WTC11 (cell line): ENCODE measurements around the gene RAC2. TPM values are rescaled to one million over a fixed set of nuclear protein-coding genes. Genes with fewer than 3 reads are reported as not detected.

ENCODE experiments used
- ATAC-seq: fragments of 200-7000 bp; cut with Tn5 transposase; 2 replicates; pipeline ENCODE4 v1.10.0; 2021; ENCODE audit warnings: mild to moderate bottlenecking, moderate library complexity
- CTCF ChIA-PET: fragments of 300-600 bp; sonication (Branson Sonifier 250); formaldehyde crosslinking; loops from one replicate; lab custom pipeline; 2021; ENCODE audit warnings: antibody characterized with exemption; lab: Charles Lee
- POLR2A ChIA-PET: fragments of 350-600 bp; sonication (Branson Sonifier 250); formaldehyde crosslinking; loops from one replicate; lab custom pipeline; 2021; ENCODE audit warnings: antibody characterized with exemption; lab: Charles Lee
- DNase-seq: peaks from one replicate; pipeline ENCODE4 v3.0.0; 2021; ENCODE audit warnings: low spot score
- H3K27ac Mint-ChIP-seq: 2 replicates; pipeline ENCODE4 v1.8.0; 2021; ENCODE audit warnings: mixed read lengths
- H3K27me3 Mint-ChIP-seq: 2 replicates; pipeline ENCODE4 v1.8.0; 2021; ENCODE audit warnings: low read depth, mild to moderate bottlenecking, moderate library complexity, mixed read lengths
- H3K36me3 Mint-ChIP-seq: 2 replicates; pipeline ENCODE4 v1.8.0; 2021; ENCODE audit warnings: mixed read lengths
- H3K4me1 Mint-ChIP-seq: 2 replicates; pipeline ENCODE4 v1.8.0; 2022; ENCODE audit warnings: mixed read lengths
- H3K4me3 Mint-ChIP-seq: 2 replicates; pipeline ENCODE4 v1.8.0; 2021; ENCODE audit warnings: mild to moderate bottlenecking, moderate library complexity, mixed read lengths
- H3K9me3 Mint-ChIP-seq: 2 replicates; pipeline ENCODE4 v1.8.0; 2021; ENCODE audit warnings: mixed read lengths
- AFF4 ChIP-seq: sonication (generic); formaldehyde crosslinking; IDR thresholded peaks from 2 replicates; pipeline ENCODE4 v1.8.1; 2023; ENCODE audit warnings: mild to moderate bottlenecking, missing genetic modification reagents, borderline replicate concordance
- AR ChIP-seq: fragments of 250-450 bp; sonication (Bioruptor Pico); IDR thresholded peaks from 2 replicates; pipeline ENCODE4 v1.9.0; 2021; ENCODE audit warnings: mild to moderate bottlenecking
- ATF6 ChIP-seq: sonication (generic); formaldehyde crosslinking; IDR thresholded peaks from 2 replicates; pipeline ENCODE4 v1.8.1; 2023; ENCODE audit warnings: mild to moderate bottlenecking, missing genetic modification reagents
- CBFB ChIP-seq: sonication (generic); formaldehyde crosslinking; IDR thresholded peaks from 2 replicates; pipeline ENCODE4 v1.8.1; 2022; ENCODE audit warnings: mild to moderate bottlenecking, low read depth, missing genetic modification reagents
- CREM ChIP-seq: sonication (generic); formaldehyde crosslinking; IDR thresholded peaks from 2 replicates; pipeline ENCODE4 v1.8.1; 2022; ENCODE audit warnings: mild to moderate bottlenecking, missing genetic modification reagents, moderate library complexity
- CTCF ChIP-seq: fragments of 200-600 bp; IDR thresholded peaks from 2 replicates; pipeline ENCODE4 v1.8.0; 2022; ENCODE audit warnings: antibody characterized with exemption
- KAT7 ChIP-seq: sonication (generic); formaldehyde crosslinking; IDR thresholded peaks from 2 replicates; pipeline ENCODE4 v1.8.1; 2023; ENCODE audit warnings: missing genetic modification reagents, mild to moderate bottlenecking, borderline replicate concordance
- MLX ChIP-seq: sonication (generic); formaldehyde crosslinking; IDR thresholded peaks from 2 replicates; pipeline ENCODE4 v1.8.1; 2023; ENCODE audit warnings: mild to moderate bottlenecking, missing genetic modification reagents, moderate library complexity
- MYBL2 ChIP-seq: sonication (generic); formaldehyde crosslinking; IDR thresholded peaks from 2 replicates; pipeline ENCODE4 v1.8.1; 2023; ENCODE audit warnings: mild to moderate bottlenecking, moderate library complexity, missing genetic modification reagents
- NR1H2 ChIP-seq: sonication (generic); formaldehyde crosslinking; IDR thresholded peaks from 2 replicates; pipeline ENCODE4 v1.9.0; 2021; ENCODE audit warnings: mild to moderate bottlenecking, moderate library complexity, missing genetic modification reagents
- SMAD4 ChIP-seq: sonication (generic); formaldehyde crosslinking; IDR thresholded peaks from 2 replicates; pipeline ENCODE4 v1.8.0; 2022; ENCODE audit warnings: mild to moderate bottlenecking, missing genetic modification reagents
- SOX15 ChIP-seq: fragments of 250-450 bp; sonication (Bioruptor Pico); IDR thresholded peaks from 2 replicates; pipeline ENCODE4 v1.9.0; 2021; ENCODE audit warnings: mild to moderate bottlenecking
- SP1 ChIP-seq: sonication (generic); formaldehyde crosslinking; conservative IDR thresholded peaks from 2 replicates; pipeline ENCODE4 v1.8.1; 2022; ENCODE audit warnings: missing genetic modification reagents
- TP53 ChIP-seq: sonication (generic); formaldehyde crosslinking; IDR thresholded peaks from 2 replicates; pipeline ENCODE4 v1.8.1; 2023; ENCODE audit warnings: mild to moderate bottlenecking, missing genetic modification reagents
- USF2 ChIP-seq: sonication (generic); formaldehyde crosslinking; IDR thresholded peaks from 2 replicates; pipeline ENCODE4 v1.8.1; 2023; ENCODE audit warnings: mild to moderate bottlenecking, missing genetic modification reagents, moderate library complexity
- ZNF219 ChIP-seq: sonication (generic); formaldehyde crosslinking; IDR thresholded peaks from 2 replicates; pipeline ENCODE4 v1.8.0; 2023; ENCODE audit warnings: missing genetic modification reagents, mild to moderate bottlenecking, borderline replicate concordance
- ZNF671 ChIP-seq: fragments of 250-450 bp; sonication (Bioruptor Pico); IDR thresholded peaks from 2 replicates; pipeline ENCODE4 v1.8.0; 2021; ENCODE audit warnings: mild to moderate bottlenecking
- total RNA-seq: library from RNA; stranded (reverse); gene quantifications from 3 replicates; pipeline ENCODE4 v1.2.3, GENCODE V29; 2021

The RAC2 gene
- total RNA-seq, 1 experiment from 2014 or later, result 3.6 TPM

GRCh38 chr22:37228106-37229011 lies 15.7 kb downstream of the RAC2 start:
- Mint-ChIP-seq H3K36me3 (no peaks in the 10 kb centered on the region), H3K9me3 (no peaks in the 10 kb centered on the region), H3K27ac (no peak overlapping the region), H3K4me3 (no peak overlapping the region), H3K27me3 (no peaks in the 10 kb centered on the region; the same call in 1 of the 2 replicates), H3K4me1 (no peaks in the 10 kb centered on the region; the same call in 1 of the 2 replicates)
- ATAC-seq, result no peak
- POLR2A ChIA-PET, result no interaction called here
- DNase-seq, result no peak
- CTCF ChIA-PET, result interaction anchor here (1.4 to 1.6 kb wide), 4 partner anchors 10 to 31 kb away, joined by 3 to 15 read pairs (median 6); no protein-coding TSS in a partner anchor
- TF ChIP-seq ZNF671 (CRISPR knock-in tag) (no peak), CREM (CRISPR knock-in tag) (no peak), NR1H2 (CRISPR knock-in tag) (no peak), ATF6 (CRISPR knock-in tag) (no peak), SMAD4 (CRISPR knock-in tag) (no peak), AR (CRISPR knock-in tag) (no peak), AFF4 (CRISPR knock-in tag) (no peak), KAT7 (CRISPR knock-in tag) (no peak), MLX (CRISPR knock-in tag) (no peak), CBFB (CRISPR knock-in tag) (no peak), MYBL2 (CRISPR knock-in tag) (no peak), USF2 (CRISPR knock-in tag) (no peak), CTCF (no peak), ZNF219 (CRISPR knock-in tag) (no peak), SOX15 (CRISPR knock-in tag) (no peak), SP1 (no peak), TP53 (CRISPR knock-in tag) (no peak)
- TF ChIP-seq, all 79 proteins: peak for 0
